HT1080 (cell line): ENCODE data around the gene DIAPH3. TPM values are rescaled to one million over a fixed set of nuclear protein-coding genes. Genes with fewer than 3 reads are reported as not detected.
A peak's percentile ranks its signal among the peaks of the same experiment; 100 is the strongest.

ENCODE experiments used
- DNase-seq: peaks from one replicate; pipeline ENCODE4 v3.0.0-alpha.2; 2015; ENCODE audit warnings: low read depth
- total RNA-seq: library from RNA; depleted of rRNA; stranded (reverse); fragments of >200 nt; shearing (Covaris generic); gene quantifications from 2 replicates; pipeline ENCODE4 v1.2.3, GENCODE V29; 2014

The DIAPH3 gene
- total RNA-seq, 1 experiment from 2014 or later = 13.1 TPM

- peak; percentile 39 for DNase-seq
These were observed 483.2 kb downstream of the DIAPH3 start for GRCh38 chr13:59680429-59681024.

DNA sequence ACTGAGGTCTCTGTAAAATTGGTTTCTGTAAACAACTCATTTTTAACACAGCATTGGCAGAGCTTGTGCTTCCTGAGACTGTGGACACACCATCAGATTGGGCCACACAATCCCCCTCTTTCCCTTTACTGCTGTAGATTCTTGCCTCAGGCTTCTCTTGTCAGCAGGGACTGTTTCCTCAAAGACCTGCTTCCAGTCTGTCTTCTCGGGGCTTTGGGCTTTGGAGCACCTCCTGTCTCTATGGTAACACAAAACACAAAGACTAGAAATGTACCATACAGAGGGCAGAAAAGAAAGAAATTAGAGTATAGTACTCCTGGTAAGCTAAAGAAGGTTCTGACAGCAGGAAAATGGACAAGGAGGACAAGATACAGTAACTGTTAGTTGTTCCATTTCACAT is 484.5 kb downstream of the DIAPH3 start:
- DNase-seq = no peak

DNA sequence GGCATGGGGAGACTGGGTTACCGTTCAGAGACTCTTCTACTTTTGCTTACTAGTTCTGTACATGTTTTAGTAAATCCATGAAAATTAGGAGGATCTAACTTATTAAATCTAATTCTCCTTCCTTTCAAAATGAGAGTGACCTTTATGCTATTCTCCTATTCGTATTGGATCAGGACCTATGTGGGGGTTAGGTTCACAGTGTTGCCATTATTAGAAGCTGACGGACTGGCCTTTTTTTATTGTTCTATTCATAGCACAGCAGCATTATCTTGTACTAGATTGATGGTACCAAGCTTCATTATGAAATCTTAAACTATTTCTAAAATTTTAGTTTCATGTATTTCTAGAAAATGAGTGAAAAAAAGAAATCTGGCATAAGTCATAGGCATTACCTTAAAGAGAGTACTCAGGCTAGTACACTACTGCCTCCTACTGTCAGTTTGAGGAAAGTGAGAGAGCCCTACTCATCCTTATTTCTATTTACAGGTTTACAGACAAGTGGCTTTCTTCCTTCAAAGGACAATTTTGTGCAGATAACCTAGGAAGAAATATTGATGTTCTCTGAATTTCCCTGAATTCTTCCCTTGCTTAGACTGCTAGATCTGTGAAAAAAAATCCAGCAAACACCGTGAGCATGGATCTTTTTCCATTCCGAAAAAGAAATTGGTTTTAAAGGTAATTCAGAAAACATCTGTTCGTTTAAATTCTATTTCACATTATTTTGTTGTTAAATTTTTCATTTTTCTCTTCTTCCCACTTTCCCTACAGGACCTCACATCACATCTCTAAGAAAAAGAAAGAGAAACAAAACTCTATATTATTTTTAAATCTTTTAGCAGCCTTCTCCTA is 485.5 kb downstream of the DIAPH3 start:
- DNase-seq = peak; percentile 41

DNA sequence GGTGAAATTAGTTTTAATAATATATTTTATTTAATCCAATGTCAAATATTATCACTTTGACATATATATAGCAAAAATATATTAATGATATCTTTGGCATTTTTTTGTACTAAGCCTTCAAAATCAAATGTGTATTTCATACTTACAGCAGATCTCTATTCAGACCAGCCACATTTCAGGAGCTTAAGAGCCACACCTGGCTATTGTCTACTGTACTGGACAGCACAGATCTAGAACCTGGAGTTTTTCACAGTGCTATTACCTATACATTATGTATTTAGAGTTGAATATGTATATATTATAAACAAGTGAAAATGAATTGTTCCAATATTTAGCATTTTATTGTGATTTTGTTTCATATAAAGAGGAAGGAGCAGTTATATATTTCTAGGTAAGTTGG is 486.3 kb downstream of the DIAPH3 start:
- no peak for DNase-seq

GRCh38 chr13:59674616-59675015 is 489.1 kb downstream of the DIAPH3 start:
- DNase-seq = no peak

DNA sequence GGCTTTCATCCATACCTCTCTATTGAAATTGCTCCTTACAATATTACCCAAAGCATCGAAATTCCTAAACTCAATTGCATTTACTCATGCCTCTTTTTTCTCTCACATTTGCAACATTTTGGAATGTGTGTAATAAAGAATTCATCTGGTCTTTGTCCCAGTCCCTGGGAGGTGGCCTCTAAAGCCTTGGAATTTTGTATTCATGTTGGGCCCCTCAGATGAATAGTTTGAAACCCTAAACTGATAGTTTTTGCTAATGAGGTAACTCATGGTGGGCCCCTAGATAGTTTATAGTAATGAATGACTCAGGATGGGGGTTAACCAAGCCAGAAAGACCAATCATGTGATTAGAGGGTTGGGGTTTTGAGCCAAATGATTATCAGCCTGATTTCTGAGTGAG is 490.4 kb downstream of the DIAPH3 start:
- DNase-seq = peak; percentile 21

GRCh38 chr13:59672445-59672844 is 491.3 kb downstream of the DIAPH3 start:
- no peak for DNase-seq

DNA sequence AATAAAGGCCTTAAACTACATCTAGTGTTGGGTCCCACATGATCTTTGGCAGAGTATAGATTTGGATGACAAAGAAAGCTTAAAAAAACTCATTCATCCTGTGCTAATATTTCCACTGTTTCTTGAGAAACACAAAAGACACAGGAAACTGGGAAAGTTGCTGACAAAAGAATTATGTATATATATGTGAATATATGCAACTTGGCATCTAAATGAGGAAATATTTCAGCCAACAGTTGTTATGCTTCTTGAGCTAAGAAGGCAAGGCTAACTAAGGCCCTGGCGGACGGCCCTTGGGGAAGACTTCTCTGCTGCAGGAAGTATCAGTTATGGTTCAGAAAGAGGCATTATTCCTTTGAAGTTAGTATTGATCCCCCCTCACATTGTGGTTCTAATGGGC is 491.8 kb downstream of the DIAPH3 start:
- DNase-seq = no peak

DNA sequence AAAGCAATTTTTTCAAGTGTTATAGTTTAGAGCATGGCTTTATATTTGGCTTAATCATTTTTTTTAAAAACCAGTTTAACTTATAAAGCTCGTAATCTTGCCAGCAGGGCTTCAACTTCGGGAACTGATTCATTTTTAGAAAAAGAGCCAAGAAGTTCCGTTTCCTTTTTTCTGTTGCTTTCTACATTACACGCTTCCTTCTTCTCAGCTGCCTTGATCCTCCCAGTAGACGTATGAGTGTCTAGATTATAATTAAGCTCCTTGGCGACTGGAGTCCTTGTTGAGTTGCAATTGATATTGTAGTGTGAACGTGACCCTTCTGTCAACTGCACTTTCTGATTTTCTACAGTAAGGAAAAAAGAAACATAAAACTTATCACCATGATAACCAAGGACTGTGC is 497.2 kb downstream of the DIAPH3 start:
- DNase-seq = no peak

- no peak for DNase-seq
These were observed 498.0 kb downstream of the DIAPH3 start for GRCh38 chr13:59665732-59666131.

DNA sequence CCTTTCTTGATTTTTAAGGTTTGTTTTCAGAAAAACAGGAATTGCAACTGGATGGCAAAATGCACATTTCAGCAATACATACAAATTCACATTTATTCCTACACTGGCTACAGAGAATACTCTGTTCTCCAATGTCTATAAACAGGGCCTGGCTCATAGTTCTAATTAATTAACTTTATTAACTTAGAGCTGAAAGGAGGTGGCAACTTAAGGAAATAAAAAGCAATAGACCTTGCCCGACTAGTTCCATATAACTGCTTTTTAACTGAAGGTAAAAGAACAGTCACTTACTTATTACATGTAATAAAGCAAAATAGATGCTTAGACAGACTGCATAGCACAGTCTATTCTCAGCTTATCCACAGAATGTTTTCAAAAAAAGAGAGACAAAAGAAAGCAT is 498.5 kb downstream of the DIAPH3 start:
- no peak for DNase-seq

- DNase-seq = no peak
These were observed 499.1 kb downstream of the DIAPH3 start for GRCh38 chr13:59664586-59664985.

DNA sequence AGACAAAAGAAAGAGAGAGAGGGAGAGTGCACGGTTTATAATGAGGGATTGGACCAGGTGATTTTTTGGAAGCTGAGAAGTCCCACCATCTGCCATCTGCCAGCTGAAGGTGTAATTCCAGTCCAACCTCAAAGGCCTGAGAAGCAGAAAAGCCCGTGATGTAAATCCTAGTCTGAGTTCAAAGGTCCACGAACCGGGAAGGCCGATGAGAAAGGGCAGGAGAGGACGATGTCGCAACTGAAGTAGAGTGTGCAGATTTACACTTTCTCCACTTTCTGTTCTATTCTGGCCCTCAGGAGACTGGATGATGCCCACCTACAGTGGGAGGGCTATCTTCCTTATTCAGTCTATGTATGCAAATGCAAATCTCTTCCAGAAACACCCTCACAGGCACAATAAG is 500.0 kb downstream of the DIAPH3 start:
- no peak for DNase-seq

DNA sequence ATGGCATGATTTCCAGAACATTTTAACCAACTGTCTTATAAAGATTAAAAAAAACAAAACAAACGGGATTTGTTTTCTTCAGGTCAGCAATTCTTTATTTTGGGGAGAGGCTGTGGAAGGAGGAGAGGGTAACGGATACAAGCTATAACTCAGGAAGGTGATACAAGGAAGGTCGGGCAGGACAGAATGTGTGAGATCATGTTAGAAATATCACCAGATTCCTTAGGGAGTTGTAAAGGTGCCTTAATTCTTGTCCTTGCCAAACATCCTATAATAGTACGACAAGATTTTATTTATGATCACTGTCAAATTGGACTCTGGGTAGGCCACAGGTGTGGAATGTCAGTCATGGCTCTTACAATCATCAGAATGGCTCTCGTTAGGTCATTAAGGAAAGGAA is 503.1 kb downstream of the DIAPH3 start:
- DNase-seq = no peak

- no peak for DNase-seq
These were observed 503.7 kb downstream of the DIAPH3 start for GRCh38 chr13:59659981-59660380.

GRCh38 chr13:59658738-59659330 is 504.9 kb downstream of the DIAPH3 start:
- no peak for DNase-seq

DNA sequence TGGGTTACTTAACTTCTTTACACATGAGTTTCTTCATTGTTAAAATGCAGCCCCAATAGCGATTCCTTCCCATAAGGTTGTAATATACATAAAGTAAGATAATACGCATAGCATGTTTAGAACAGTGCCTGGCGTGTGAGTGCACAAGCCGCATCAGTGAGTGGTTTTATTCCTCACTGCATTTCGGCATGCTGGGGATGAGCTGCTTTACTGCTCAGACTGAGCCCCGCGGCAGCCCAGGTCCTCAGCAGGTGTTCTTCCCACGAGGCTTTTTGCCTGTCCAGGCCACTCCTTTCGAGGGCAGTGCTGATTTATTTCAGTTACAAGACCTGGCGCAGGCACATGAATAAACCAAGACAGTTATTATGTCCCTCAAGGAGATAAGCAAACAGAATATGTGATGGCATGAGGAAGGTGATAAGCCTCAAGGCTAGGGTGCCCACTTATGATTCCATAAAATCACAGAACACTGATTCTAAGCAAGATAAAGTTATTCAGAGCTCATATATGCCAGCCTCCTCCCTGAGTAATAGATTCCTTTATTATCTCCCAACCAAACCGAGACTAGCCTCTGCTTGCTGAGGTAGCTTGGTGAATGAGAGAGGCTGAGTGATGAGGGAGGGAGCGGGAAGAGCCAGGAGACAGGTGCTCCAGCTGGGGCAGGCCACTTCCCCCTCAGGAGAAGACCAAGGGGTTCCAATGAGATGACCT is 505.5 kb downstream of the DIAPH3 start:
- no peak for DNase-seq

- DNase-seq = no peak
These were observed 509.8 kb downstream of the DIAPH3 start for GRCh38 chr13:59653916-59654315.

- no peak for DNase-seq
These were observed 512.2 kb downstream of the DIAPH3 start for GRCh38 chr13:59651479-59651878.

DNA sequence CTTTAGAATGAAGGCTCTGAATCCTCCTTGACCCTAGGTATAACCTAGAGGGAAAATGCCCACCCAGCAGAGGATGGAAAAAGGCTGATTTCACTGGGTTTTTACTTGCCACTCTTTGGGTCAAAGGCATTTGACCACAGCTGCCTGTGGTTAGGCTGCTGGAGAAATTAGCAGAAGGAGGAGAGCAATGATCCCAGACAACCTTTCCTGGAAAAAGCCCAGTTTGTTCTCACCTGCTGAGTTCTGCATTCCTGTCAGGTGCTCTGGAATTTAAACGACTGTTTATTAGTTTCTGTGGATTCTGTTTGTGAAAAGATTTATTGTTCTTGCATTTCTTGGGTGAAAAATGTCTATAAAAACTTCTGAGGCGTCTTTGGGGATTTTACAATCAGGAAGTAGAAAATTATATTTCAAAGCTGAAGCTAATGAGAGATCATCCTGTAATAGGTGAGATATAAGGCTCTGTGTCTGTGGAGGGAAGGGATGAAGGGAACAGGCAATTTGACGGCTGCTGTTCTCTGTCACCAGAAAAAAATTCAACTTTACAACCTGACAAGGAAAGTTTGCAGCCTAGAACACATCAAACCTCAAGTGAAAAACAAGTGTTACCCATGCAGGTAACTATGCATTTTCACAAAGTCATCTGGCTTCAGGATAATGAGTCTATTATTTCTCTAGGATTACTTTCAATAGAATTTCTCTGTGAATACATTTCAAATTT is 519.7 kb downstream of the DIAPH3 start:
- DNase-seq = no peak

DNA sequence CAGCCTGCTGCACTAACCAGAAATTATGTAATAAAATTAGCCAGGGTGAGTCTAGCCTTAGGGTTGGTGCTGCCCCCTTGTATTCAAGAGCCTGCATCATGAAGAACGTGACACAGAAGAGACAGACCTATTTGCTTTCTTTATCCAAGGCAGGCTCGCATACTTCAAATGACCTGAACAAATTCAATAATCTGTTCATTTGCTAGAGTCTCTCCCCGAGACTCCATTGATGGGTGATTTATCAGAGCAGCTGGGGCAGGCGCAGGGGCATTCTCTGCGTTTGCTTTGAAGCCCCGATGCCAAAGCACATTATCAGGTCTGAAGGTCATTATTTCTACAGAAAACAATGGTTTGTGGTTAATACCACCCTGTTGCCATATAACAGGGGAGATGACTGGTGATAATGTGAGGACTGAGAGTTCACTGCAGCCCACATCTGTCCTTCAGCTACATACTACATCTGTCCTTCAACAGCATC is 520.3 kb downstream of the DIAPH3 start:
- no peak for DNase-seq
